IPS-18c (cell line): ENCODE data around the gene CLNS1A.
"Not testable (repeated sequence)": the region's sequence is repeated elsewhere in the genome, so short reads cannot be mapped to it uniquely, and the experiment has no call there.

Experiments used
- H3K4me3 ChIP-seq: 2 replicates; pipeline ENCODE4 v1.7.0; 2013; ENCODE audit warnings: low read depth, mild to moderate bottlenecking, low read length, moderate library complexity; ENCODE audit not compliant: insufficient read depth
- H3K9me3 ChIP-seq: one replicate; pipeline ENCODE4 v1.6.1; 2013; ENCODE audit warnings: mild to moderate bottlenecking, low read length, moderate library complexity; ENCODE audit not compliant: control insufficient read depth, insufficient read depth

The CLNS1A gene

GRCh38 chr11:77636731-77637344 lies 756 bp downstream of the CLNS1A start:
- Histone ChIP-seq H3K9me3 (no peaks in the 10 kb centered on the region), H3K4me3 (peak overlapping the region; percentile 99)

GRCh38 chr11:77633926-77634325 lies 3.7 kb downstream of the CLNS1A start:
- not testable (repeated sequence) for H3K9me3 ChIP-seq, H3K4me3 ChIP-seq

- no peaks in the 10 kb centered on the region for H3K9me3 ChIP-seq
Observed at GRCh38 chr11:77630157-77630710, 7.4 kb downstream of the CLNS1A start.

GRCh38 chr11:77619576-77620198 lies 17.9 kb downstream of the CLNS1A start:
- no peak overlapping the region for H3K4me3 ChIP-seq
- no peaks in the 10 kb centered on the region for H3K9me3 ChIP-seq

More at GRCh38 chr11:77630157-77630710, 7.4 kb downstream of the CLNS1A start:
- H3K4me3 ChIP-seq = no peak overlapping the region

GRCh38 chr11:77617892-77618291 lies 19.7 kb downstream of the CLNS1A start:
- H3K4me3 ChIP-seq = no peak overlapping the region
- no peaks in the 10 kb centered on the region for H3K9me3 ChIP-seq

GRCh38 chr11:77611921-77612320 lies 25.7 kb downstream of the CLNS1A start:
- H3K9me3 ChIP-seq = no peaks in the 10 kb centered on the region
- H3K4me3 ChIP-seq = no peak overlapping the region

- Histone ChIP-seq H3K9me3 (no peaks in the 10 kb centered on the region), H3K4me3 (no peak overlapping the region)
Observed at GRCh38 chr11:77609234-77609633, 28.4 kb downstream of the CLNS1A start.

- no peak overlapping the region for H3K4me3 ChIP-seq
- no peaks in the 10 kb centered on the region for H3K9me3 ChIP-seq
Observed at GRCh38 chr11:77604281-77604680, 33.3 kb downstream of the CLNS1A start.

GRCh38 chr11:77602381-77603088 lies 35.1 kb downstream of the CLNS1A start:
- no peak overlapping the region for H3K4me3 ChIP-seq
- no peaks in the 10 kb centered on the region for H3K9me3 ChIP-seq

GRCh38 chr11:77598195-77598594 lies 39.4 kb downstream of the CLNS1A start:
- H3K9me3 ChIP-seq = no peaks in the 10 kb centered on the region
- no peak overlapping the region for H3K4me3 ChIP-seq

- no peak overlapping the region for H3K4me3 ChIP-seq
- H3K9me3 ChIP-seq = no peaks in the 10 kb centered on the region
Observed at GRCh38 chr11:77596626-77597025, 41.0 kb downstream of the CLNS1A start.

GRCh38 chr11:77593883-77594282 lies 43.7 kb downstream of the CLNS1A start:
- no peaks in the 10 kb centered on the region for H3K9me3 ChIP-seq
- H3K4me3 ChIP-seq = no peak overlapping the region

- no peaks in the 10 kb centered on the region for H3K9me3 ChIP-seq
- H3K4me3 ChIP-seq = no peak overlapping the region
Observed at GRCh38 chr11:77592727-77593126, 44.9 kb downstream of the CLNS1A start.

GRCh38 chr11:77590194-77590782 lies 47.3 kb downstream of the CLNS1A start:
- Histone ChIP-seq H3K9me3 (no peaks in the 10 kb centered on the region), H3K4me3 (peak overlapping the region; percentile 77)

- no peaks in the 10 kb centered on the region for H3K9me3 ChIP-seq
- peak within 1 kb of the TSS; percentile 77 for H3K4me3 ChIP-seq
Observed at GRCh38 chr11:77589521-77590193, 47.9 kb downstream of the CLNS1A start, which contains the start of gene AQP11. AQP11 (plus strand) TSS chr11:77589953; CDS start chr11:77589993, 40 bp downstream.

GRCh38 chr11:77589181-77589520 lies 48.4 kb downstream of the CLNS1A start:
- H3K9me3 ChIP-seq = peaks cover 2% of the 10 kb centered on the region
- H3K4me3 ChIP-seq = peak overlapping the region; percentile 77

- H3K4me3 ChIP-seq = no peak overlapping the region
- peaks cover 19% of the 10 kb centered on the region for H3K9me3 ChIP-seq
Observed at GRCh38 chr11:77580712-77581337, 56.8 kb downstream of the CLNS1A start.
